ENCODE data around the gene PAPLN. TPM values are rescaled to one million over a fixed set of nuclear protein-coding genes. Genes with fewer than 3 reads are reported as not detected.

PAPLN gene
- polyA plus RNA-seq, 1 donor (not counting 4 experiments of a cell fraction or from before 2014, with no cell fraction given): 8.2 TPM

GRCh38 chr14:73217411-73217810, 19.9 kb upstream of the PAPLN start:
- Histone ChIP-seq H3K36me3 (ENCODE audit: control insufficient read depth in 2 of 2, extremely low read depth in 1 of 2, insufficient read depth in 2 of 2, low read length in 2 of 2) (peaks cover 19 to 29% of the 10 kb centered on the region in 2 experiments), H3K9ac (ENCODE audit: control insufficient read depth, extremely low read depth, insufficient read depth, low read length) (no peak overlapping the region), H3K27ac (ENCODE audit: control insufficient read depth, insufficient read depth, low read length) (no peak overlapping the region), H3K4me2 (ENCODE audit: control insufficient read depth, extremely low read depth, insufficient read depth, low read depth, low read length) (no peak overlapping the region), H3K9me1 (ENCODE audit: control insufficient read depth, extremely low read depth, insufficient read depth, low read length) (no peaks in the 10 kb centered on the region), H3K79me2 (ENCODE audit: control insufficient read depth, insufficient read depth, low read length) (no peaks in the 10 kb centered on the region), H3K4me1 (ENCODE audit: control insufficient read depth, extremely low read depth, insufficient read depth, low read length) (no peaks in the 10 kb centered on the region), H2AFZ (ENCODE audit: control insufficient read depth, low read length) (no peak overlapping the region), H3K4me3 (ENCODE audit: control insufficient read depth in 2 of 3, extremely low read depth in 1 of 3, insufficient read depth in 2 of 3, low read depth in 1 of 3, low read length in 3 of 3) (no peak overlapping the region), H4K20me1 (ENCODE audit: control insufficient read depth, extremely low read depth, insufficient read depth, low read length) (no peaks in the 10 kb centered on the region), H3K9me3 (ENCODE audit: control insufficient read depth, low read depth, low read length) (no peaks in the 10 kb centered on the region), H3K27me3 (ENCODE audit: control insufficient read depth, extremely low read depth, insufficient read depth, low read length) (no peaks in the 10 kb centered on the region)
- FAIRE-seq: no peak
- dilution Hi-C loops (cut with MboI; ENCODE audit: extremely low pct_ligation_motif_present, low sequenced_read_pairs): no loop called here
- no peak for DNase-seq (ENCODE audit: low read depth, low spot score)
- TF ChIP-seq CTCF (optimal IDR thresholded peaks at IDR 0.05 in 1 of 3, IDR thresholded peaks at IDR 0.05 in 1 of 3, conservative IDR thresholded peaks at IDR 0.05 in 1 of 3; ENCODE audit: extremely low read depth in 1 of 3, insufficient read depth in 2 of 3, low read length in 3 of 3): no peak
- no peak for TF ChIP-seq EZH2 (IDR thresholded peaks at IDR 0.05; ENCODE audit: low read length)

- DNase-seq (ENCODE audit: low read depth, low spot score): no peak
- dilution Hi-C loops (cut with MboI; ENCODE audit: extremely low pct_ligation_motif_present, low sequenced_read_pairs): no loop called here
These were observed 17.2 kb upstream of the PAPLN start for GRCh38 chr14:73220061-73220460.

More at GRCh38 chr14:73220061-73220460, 17.2 kb upstream of the PAPLN start:
- no peaks in the 10 kb centered on the region for H4K20me1 ChIP-seq (ENCODE audit: control insufficient read depth, extremely low read depth, insufficient read depth, low read length)
- H3K27ac ChIP-seq (ENCODE audit: control insufficient read depth, insufficient read depth, low read length): no peak overlapping the region
- H2AFZ ChIP-seq (ENCODE audit: control insufficient read depth, low read length): no peak overlapping the region
- H3K9ac ChIP-seq (ENCODE audit: control insufficient read depth, extremely low read depth, insufficient read depth, low read length): no peak overlapping the region
- peaks cover 16 to 22% of the 10 kb centered on the region in 2 experiments for H3K36me3 ChIP-seq (ENCODE audit: control insufficient read depth in 2 of 2, extremely low read depth in 1 of 2, insufficient read depth in 2 of 2, low read length in 2 of 2)
- no peak for FAIRE-seq
- no peak overlapping the region for H3K4me2 ChIP-seq (ENCODE audit: control insufficient read depth, extremely low read depth, insufficient read depth, low read depth, low read length)
- no peaks in the 10 kb centered on the region for H3K4me1 ChIP-seq (ENCODE audit: control insufficient read depth, extremely low read depth, insufficient read depth, low read length)
- no peaks in the 10 kb centered on the region for H3K27me3 ChIP-seq (ENCODE audit: control insufficient read depth, extremely low read depth, insufficient read depth, low read length)
- no peak overlapping the region for H3K4me3 ChIP-seq (ENCODE audit: control insufficient read depth in 2 of 3, extremely low read depth in 1 of 3, insufficient read depth in 2 of 3, low read depth in 1 of 3, low read length in 3 of 3)
- no peak for TF ChIP-seq EZH2 (IDR thresholded peaks at IDR 0.05; ENCODE audit: low read length)
- TF ChIP-seq CTCF (optimal IDR thresholded peaks at IDR 0.05 in 1 of 3, IDR thresholded peaks at IDR 0.05 in 1 of 3, conservative IDR thresholded peaks at IDR 0.05 in 1 of 3; ENCODE audit: extremely low read depth in 1 of 3, insufficient read depth in 2 of 3, low read length in 3 of 3): no peak
- no peaks in the 10 kb centered on the region for H3K9me3 ChIP-seq (ENCODE audit: control insufficient read depth, low read depth, low read length)
- no peaks in the 10 kb centered on the region for H3K79me2 ChIP-seq (ENCODE audit: control insufficient read depth, insufficient read depth, low read length)
- no peaks in the 10 kb centered on the region for H3K9me1 ChIP-seq (ENCODE audit: control insufficient read depth, extremely low read depth, insufficient read depth, low read length)
